Kidney epithelial cell (primary cell): ENCODE measurements around the gene MYO7B. TPM values are rescaled to one million over a fixed set of nuclear protein-coding genes. Genes with fewer than 3 reads are reported as not detected.
"Not testable (repeated sequence)": the region's sequence is repeated elsewhere in the genome, so short reads cannot be mapped to it uniquely, and the experiment has no call there.

Source experiments
- DNase-seq: peaks from one replicate; pipeline ENCODE4 v3.0.0-alpha.2; 2010; ENCODE audit warnings: low read depth
- H3K27me3 ChIP-seq: 2 replicates; pipeline ENCODE4 v1.6.0; 2011; ENCODE audit warnings: low read length; ENCODE audit not compliant: control insufficient read depth, insufficient read depth
- H3K36me3 ChIP-seq: 2 replicates; pipeline ENCODE4 v1.5.1; 2011; ENCODE audit warnings: low read length; ENCODE audit not compliant: control insufficient read depth, insufficient read depth
- H3K4me3 ChIP-seq: 2 replicates; pipeline ENCODE4 v1.5.1; 2011; ENCODE audit warnings: low read depth, mild to moderate bottlenecking, control low read depth, low read length
- total RNA-seq: library from RNA; depleted of rRNA; stranded (reverse); fragments of >200 nt; gene quantifications from 2 replicates; pipeline ENCODE4 v1.2.3, GENCODE V29; 2015
- TF ChIP-seq, protein P1 (sequence below): IDR thresholded peaks from 2 replicates; pipeline ENCODE4 v1.5.1; 2011; ENCODE audit warnings: mild to moderate bottlenecking, moderate library complexity, low read length, control low read depth, inconsistent platforms; ENCODE audit not compliant: insufficient read depth, poor library complexity, severe bottlenecking

MYO7B gene
- total RNA-seq, 1 donor from 2014 or later = 0.50 TPM

DNA sequence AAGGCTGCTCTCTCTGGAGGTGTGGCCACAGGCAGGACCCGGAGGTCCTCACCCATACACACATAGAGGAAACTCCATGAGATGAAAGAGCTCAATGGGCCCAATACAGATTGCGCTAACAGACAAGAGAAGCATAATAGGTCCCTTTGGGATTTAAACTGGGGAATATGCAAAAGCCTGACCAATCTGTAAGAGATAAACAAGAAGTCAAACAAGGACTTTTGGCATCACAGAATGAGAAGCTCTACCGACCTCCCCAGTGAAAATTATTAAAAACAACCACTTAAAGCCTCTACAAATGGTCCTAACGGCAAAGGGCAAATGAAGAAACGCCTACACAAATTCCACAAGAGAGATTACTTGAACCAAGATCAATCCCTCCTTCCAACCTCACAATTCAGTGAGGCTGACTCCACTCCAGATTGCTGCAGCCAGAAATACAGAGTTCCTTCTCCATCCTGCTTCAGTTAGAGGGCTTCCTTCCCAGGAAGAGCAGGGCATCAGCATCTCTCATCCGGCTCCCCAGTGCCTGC, 20.0 kb upstream of the MYO7B start:
- DNase-seq = no peak
- H3K36me3 ChIP-seq = no peaks in the 10 kb centered on the region
- TF ChIP-seq, protein P1, sequence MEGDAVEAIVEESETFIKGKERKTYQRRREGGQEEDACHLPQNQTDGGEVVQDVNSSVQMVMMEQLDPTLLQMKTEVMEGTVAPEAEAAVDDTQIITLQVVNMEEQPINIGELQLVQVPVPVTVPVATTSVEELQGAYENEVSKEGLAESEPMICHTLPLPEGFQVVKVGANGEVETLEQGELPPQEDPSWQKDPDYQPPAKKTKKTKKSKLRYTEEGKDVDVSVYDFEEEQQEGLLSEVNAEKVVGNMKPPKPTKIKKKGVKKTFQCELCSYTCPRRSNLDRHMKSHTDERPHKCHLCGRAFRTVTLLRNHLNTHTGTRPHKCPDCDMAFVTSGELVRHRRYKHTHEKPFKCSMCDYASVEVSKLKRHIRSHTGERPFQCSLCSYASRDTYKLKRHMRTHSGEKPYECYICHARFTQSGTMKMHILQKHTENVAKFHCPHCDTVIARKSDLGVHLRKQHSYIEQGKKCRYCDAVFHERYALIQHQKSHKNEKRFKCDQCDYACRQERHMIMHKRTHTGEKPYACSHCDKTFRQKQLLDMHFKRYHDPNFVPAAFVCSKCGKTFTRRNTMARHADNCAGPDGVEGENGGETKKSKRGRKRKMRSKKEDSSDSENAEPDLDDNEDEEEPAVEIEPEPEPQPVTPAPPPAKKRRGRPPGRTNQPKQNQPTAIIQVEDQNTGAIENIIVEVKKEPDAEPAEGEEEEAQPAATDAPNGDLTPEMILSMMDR = no peak
- no peaks in the 10 kb centered on the region for H3K27me3 ChIP-seq
- H3K4me3 ChIP-seq = no peak overlapping the region

- no peaks in the 10 kb centered on the region for H3K36me3 ChIP-seq
- DNase-seq = no peak
- no peaks in the 10 kb centered on the region for H3K27me3 ChIP-seq
- H3K4me3 ChIP-seq = no peak overlapping the region
- TF ChIP-seq, protein P1 = no peak
These were observed 19.3 kb upstream of the MYO7B start for GRCh38 chr2:127516041-127516762.

DNA sequence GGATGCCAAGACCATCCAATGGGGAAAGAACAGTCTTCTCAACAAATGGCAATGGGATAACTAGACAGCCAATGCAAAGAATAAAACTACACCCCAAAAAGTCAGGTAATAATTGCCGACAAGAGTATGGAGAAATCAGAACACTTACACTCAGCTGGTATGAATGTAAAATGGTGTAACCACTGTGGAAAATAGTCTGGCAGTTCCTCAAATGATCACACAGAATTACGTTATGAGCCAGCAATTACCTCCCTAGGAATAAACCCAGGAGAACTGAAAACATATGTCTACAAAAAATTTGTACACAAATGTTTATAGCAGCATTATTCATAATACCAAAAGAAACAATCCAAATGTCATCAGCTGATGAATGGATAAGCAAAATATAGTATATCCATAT, 18.0 kb upstream of the MYO7B start:
- no peak for DNase-seq
- TF ChIP-seq, protein P1 = no peak
- Histone ChIP-seq H3K36me3 (no peaks in the 10 kb centered on the region), H3K27me3 (no peaks in the 10 kb centered on the region), H3K4me3 (no peak overlapping the region)

DNA sequence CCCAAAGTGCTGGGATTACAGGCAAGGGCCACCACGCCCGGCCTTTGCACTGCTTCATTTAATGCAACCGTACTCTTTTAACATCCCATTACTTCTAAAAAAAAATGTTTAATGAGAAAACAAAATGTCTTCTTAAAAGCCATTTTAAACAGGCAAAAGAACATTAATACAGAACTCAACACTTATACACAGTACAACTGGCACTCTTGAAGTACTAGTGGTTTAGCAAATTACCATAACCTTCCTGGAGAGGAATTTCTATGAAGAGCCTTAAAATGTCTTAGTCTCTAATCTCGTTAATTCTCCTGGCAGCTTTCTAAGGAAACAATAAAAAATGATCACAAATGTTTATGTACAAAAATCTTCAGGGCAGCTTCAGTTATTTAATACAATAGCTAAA, 15.1 kb upstream of the MYO7B start:
- H3K4me3 ChIP-seq = no peak overlapping the region
- H3K36me3 ChIP-seq = no peaks in the 10 kb centered on the region
- H3K27me3 ChIP-seq = no peaks in the 10 kb centered on the region
- TF ChIP-seq, protein P1 = no peak
- no peak for DNase-seq

DNA sequence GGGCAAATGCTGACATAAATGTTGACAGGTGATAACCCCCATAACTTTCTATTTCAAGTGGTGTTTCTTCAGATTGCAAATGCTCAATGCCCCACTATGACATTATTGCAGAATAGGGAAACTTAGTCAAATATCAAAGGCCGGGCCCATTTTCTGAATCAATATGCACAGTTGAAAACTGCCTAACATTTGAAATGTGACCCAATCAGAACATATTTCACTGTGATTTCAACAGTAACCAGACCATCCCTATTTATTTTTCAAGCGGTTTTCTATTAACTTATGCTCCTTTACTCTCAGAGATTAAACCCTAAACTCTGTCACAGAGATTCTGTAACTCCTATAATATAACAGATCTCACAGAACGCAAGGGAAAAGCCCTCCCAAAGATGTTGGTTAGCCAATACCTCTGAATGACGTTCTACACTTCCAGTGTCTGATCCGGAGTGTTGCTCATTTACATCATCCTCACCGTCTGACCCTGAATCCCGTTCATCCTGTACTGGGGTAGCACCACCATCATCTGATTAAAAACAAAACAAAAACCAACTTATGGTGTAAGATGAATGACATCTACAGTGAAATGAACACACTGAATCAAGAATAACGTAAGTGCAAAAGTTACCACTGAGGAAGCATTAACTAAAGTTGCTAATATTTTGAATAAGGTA, 12.1 kb upstream of the MYO7B start:
- Histone ChIP-seq H3K4me3 (no peak overlapping the region), H3K36me3 (no peaks in the 10 kb centered on the region), H3K27me3 (no peaks in the 10 kb centered on the region)
- TF ChIP-seq, protein P1 = no peak
- DNase-seq = no peak

DNA sequence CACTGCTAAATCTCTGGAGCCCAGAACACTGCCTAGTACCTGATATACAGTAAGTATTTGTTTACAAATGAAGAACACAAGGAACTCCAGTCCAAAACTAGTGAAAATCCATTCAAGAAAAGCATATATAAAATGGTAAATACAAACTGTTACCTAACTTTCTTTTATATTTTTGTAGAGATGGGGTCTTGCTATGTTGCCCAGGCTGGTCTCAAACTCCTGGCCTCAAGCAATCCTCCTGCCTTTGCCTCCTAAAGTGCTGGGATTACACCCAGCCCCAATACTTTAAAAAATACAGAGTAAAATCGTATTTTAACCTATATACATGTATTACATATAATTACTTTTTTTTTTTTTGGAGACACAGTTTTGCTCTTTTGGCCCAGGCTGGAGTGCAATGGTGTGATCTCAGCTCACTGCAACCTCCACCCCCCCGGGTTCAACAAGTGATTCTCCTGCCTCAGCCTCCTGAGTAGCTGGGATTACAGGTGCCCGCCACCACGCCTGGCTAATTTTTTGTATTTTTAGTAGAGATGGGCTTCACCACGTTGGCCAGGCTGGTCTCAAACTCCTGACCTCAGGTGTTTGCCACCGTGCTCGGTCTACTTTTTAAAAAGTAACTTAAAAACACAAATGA, 11.2 kb upstream of the MYO7B start:
- H3K36me3 ChIP-seq, H3K4me3 ChIP-seq: not testable (repeated sequence)

More for the DNA sequence above, 11.2 kb upstream of the MYO7B start:
- DNase-seq, H3K27me3 ChIP-seq: not testable (repeated sequence)
